Hematopoietic multipotent progenitor cell treated with erythropoietin and hydrocortisone succinate and interleukin-3 and kit ligand, for 6 days (in vitro differentiated cells): ENCODE data around the gene RAB39B.
"Not testable (repeated sequence)": the region's sequence is repeated elsewhere in the genome, so short reads cannot be mapped to it uniquely, and the experiment has no call there.

ENCODE experiments used
- DNase-seq: peaks from one replicate; pipeline ENCODE4 v3.0.0-alpha.2; 2015

RAB39B gene

GRCh38 chrX:155263854-155264628 is at the start of gene RAB39B:
RAB39B (minus strand) TSS chrX:155264491; CDS start chrX:155264288, 203 bp downstream.
- peak; percentile 83 for DNase-seq

GRCh38 chrX:155313766-155314165 is 49.5 kb upstream of the RAB39B start:
- no peak for DNase-seq

- DNase-seq, result no peak
Observed at GRCh38 chrX:155293771-155294170, 29.5 kb upstream of the RAB39B start.

- DNase-seq, result no peak
Observed at GRCh38 chrX:155279873-155280272, 15.6 kb upstream of the RAB39B start.

GRCh38 chrX:155270969-155271368 is 6.7 kb upstream of the RAB39B start:
- no peak for DNase-seq

- not testable (repeated sequence) for DNase-seq
Observed at GRCh38 chrX:155267995-155268394, 3.7 kb upstream of the RAB39B start.

GRCh38 chrX:155266439-155266838 is 2.1 kb upstream of the RAB39B start:
- DNase-seq, result no peak

- peak; percentile 23 for DNase-seq
Observed at GRCh38 chrX:155262970-155263754, 1.1 kb downstream of the RAB39B start.

- no peak for DNase-seq
Observed at GRCh38 chrX:155259752-155260151, 4.5 kb downstream of the RAB39B start.

GRCh38 chrX:155251391-155251790 is 12.9 kb downstream of the RAB39B start:
- no peak for DNase-seq

- no peak for DNase-seq
Observed at GRCh38 chrX:155247497-155247896, 16.8 kb downstream of the RAB39B start.

GRCh38 chrX:155246748-155247147 is 17.5 kb downstream of the RAB39B start:
- no peak for DNase-seq

- DNase-seq, result peak; percentile 28
Observed at GRCh38 chrX:155242300-155242699, 22.0 kb downstream of the RAB39B start.

- no peak for DNase-seq
Observed at GRCh38 chrX:155237719-155238118, 26.6 kb downstream of the RAB39B start.

GRCh38 chrX:155235891-155236290 is 28.4 kb downstream of the RAB39B start:
- no peak for DNase-seq

- DNase-seq, result no peak
Observed at GRCh38 chrX:155231163-155231562, 33.1 kb downstream of the RAB39B start.

- DNase-seq, result no peak
Observed at GRCh38 chrX:155225774-155226173, 38.5 kb downstream of the RAB39B start.

- not testable (repeated sequence) for DNase-seq
Observed at GRCh38 chrX:155223746-155224145, 40.5 kb downstream of the RAB39B start.

GRCh38 chrX:155221351-155221750 is 42.9 kb downstream of the RAB39B start:
- DNase-seq, result no peak

- DNase-seq, result peak; percentile 74
Observed at GRCh38 chrX:155218777-155219176, 45.5 kb downstream of the RAB39B start.

- peak; percentile 30 for DNase-seq
Observed at GRCh38 chrX:155216940-155217440, 47.3 kb downstream of the RAB39B start.

GRCh38 chrX:155216179-155216939 is 47.9 kb downstream of the RAB39B start, which contains the start of gene VBP1:
VBP1 (plus strand) TSS chrX:155216460; CDS start chrX:155216483, 23 bp downstream.
- DNase-seq, result peak; percentile 94
